SK-N-SH (cell line): ENCODE measurements around the gene PIANP.

Experiments used
- EZH2phosphoT487 ChIP-seq: fragments of 200-600 bp; sonication (generic); IDR thresholded peaks from 2 replicates; pipeline ENCODE4 v1.6.1; 2017; ENCODE audit warnings: low read depth, mixed run types, mild to moderate bottlenecking, antibody characterized with exemption, moderate library complexity, borderline replicate concordance
- NRF1 ChIP-seq: IDR thresholded peaks from 2 replicates; pipeline ENCODE4 v1.6.1; 2012; ENCODE audit warnings: low read depth, mild to moderate bottlenecking, low read length
- USF2 ChIP-seq: fragments of 150-350 bp; IDR thresholded peaks from 2 replicates; pipeline ENCODE4 v1.6.1; 2017; ENCODE audit warnings: antibody characterized with exemption, low read length, low read depth, borderline replicate concordance
- TF ChIP-seq, protein P1 (sequence below): IDR thresholded peaks from 2 replicates; pipeline ENCODE4 v1.4.0; 2012; ENCODE audit warnings: low read depth
- TF ChIP-seq, protein P2 (sequence below): fragments of 200-600 bp; sonication (generic); IDR thresholded peaks from 2 replicates; pipeline ENCODE4 v1.6.1; 2017; ENCODE audit warnings: antibody characterized with exemption, mild to moderate bottlenecking, moderate library complexity

DNA sequence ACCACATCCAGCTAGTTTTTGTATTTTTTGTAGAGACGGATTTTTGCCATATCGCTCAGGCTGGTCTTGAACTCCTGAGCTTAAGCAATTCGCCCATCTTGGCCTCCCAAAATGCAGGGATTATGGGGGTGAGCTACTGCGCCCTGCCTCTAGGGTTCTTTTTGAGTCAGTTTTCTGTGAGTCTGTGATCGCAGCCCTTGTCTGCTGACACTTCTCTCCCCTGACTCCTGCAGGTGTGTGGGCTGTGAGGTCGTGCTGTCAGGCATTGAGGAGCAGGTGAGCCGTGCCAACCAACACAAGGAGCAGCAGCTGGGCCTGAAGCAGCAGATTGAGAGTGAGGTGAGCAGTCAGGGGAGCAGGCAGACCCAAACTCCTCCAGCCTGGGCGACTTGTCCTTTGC is 29.6 kb upstream of the PIANP start:
- TF ChIP-seq USF2 (no peak), NRF1 (no peak), EZH2phosphoT487 (no peak)
- TF ChIP-seq, protein P1, sequence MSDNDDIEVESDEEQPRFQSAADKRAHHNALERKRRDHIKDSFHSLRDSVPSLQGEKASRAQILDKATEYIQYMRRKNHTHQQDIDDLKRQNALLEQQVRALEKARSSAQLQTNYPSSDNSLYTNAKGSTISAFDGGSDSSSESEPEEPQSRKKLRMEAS = no peak
- TF ChIP-seq, protein P2, sequence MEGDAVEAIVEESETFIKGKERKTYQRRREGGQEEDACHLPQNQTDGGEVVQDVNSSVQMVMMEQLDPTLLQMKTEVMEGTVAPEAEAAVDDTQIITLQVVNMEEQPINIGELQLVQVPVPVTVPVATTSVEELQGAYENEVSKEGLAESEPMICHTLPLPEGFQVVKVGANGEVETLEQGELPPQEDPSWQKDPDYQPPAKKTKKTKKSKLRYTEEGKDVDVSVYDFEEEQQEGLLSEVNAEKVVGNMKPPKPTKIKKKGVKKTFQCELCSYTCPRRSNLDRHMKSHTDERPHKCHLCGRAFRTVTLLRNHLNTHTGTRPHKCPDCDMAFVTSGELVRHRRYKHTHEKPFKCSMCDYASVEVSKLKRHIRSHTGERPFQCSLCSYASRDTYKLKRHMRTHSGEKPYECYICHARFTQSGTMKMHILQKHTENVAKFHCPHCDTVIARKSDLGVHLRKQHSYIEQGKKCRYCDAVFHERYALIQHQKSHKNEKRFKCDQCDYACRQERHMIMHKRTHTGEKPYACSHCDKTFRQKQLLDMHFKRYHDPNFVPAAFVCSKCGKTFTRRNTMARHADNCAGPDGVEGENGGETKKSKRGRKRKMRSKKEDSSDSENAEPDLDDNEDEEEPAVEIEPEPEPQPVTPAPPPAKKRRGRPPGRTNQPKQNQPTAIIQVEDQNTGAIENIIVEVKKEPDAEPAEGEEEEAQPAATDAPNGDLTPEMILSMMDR = no peak
